ENCODE results near the gene ARG2.
"Not testable (repeated sequence)": the region's sequence is repeated elsewhere in the genome, so short reads cannot be mapped to it uniquely, and the experiment has no call there.

The ARG2 gene

GRCh38 chr14:67586369-67586768 is 33.4 kb upstream of the ARG2 start:
- ATAC-seq = no peak

- ATAC-seq = no peak
These were observed 30.4 kb upstream of the ARG2 start for GRCh38 chr14:67589204-67589770.

- ATAC-seq = not testable (repeated sequence)
These were observed 26.1 kb upstream of the ARG2 start for GRCh38 chr14:67593650-67594049.

GRCh38 chr14:67595392-67595791 is 24.3 kb upstream of the ARG2 start:
- ATAC-seq = no peak

GRCh38 chr14:67599698-67600561 is 19.8 kb upstream of the ARG2 start, which contains the start of gene PIGH:
TSS of gene PIGH (minus strand) at chr14:67600268. CDS start at chr14:67600203, 65 bp downstream.
- peak; percentile 99 to 100 for ATAC-seq

GRCh38 chr14:67600562-67600974 is 19.2 kb upstream of the ARG2 start:
- ATAC-seq = not testable (repeated sequence)

- no peak for ATAC-seq
These were observed 17.6 kb upstream of the ARG2 start for GRCh38 chr14:67602076-67602475.

GRCh38 chr14:67602995-67603545 is 16.6 kb upstream of the ARG2 start:
- no peak for ATAC-seq

GRCh38 chr14:67607646-67608045 is 12.1 kb upstream of the ARG2 start:
- ATAC-seq = no peak

- ATAC-seq = no peak
These were observed 9.9 kb upstream of the ARG2 start for GRCh38 chr14:67609642-67610310.

- no peak for ATAC-seq
These were observed 9.2 kb upstream of the ARG2 start for GRCh38 chr14:67610491-67610890.

GRCh38 chr14:67618617-67619063 is 1.1 kb upstream of the ARG2 start:
- peak; percentile 19 to 32 for ATAC-seq

GRCh38 chr14:67620217-67620785 is 581 bp downstream of the ARG2 start:
- no peak for ATAC-seq

- ATAC-seq = no peak
These were observed 3.0 kb downstream of the ARG2 start for GRCh38 chr14:67622675-67623074.

GRCh38 chr14:67623114-67623513 is 3.4 kb downstream of the ARG2 start:
- ATAC-seq = no peak

- ATAC-seq = peak in 1 of 2 donors; percentile 20
These were observed 6.4 kb downstream of the ARG2 start for GRCh38 chr14:67626131-67626530.

- no peak for ATAC-seq
These were observed 7.8 kb downstream of the ARG2 start for GRCh38 chr14:67627519-67627918.

- no peak for ATAC-seq
These were observed 10.5 kb downstream of the ARG2 start for GRCh38 chr14:67630186-67630585.

- ATAC-seq = no peak
These were observed 11.2 kb downstream of the ARG2 start for GRCh38 chr14:67630938-67631337.

GRCh38 chr14:67633451-67634147 is 13.9 kb downstream of the ARG2 start:
- ATAC-seq = no peak

GRCh38 chr14:67636361-67636919 is 16.7 kb downstream of the ARG2 start:
- peak in 1 of 2 donors; percentile 13 for ATAC-seq

- no peak for ATAC-seq
These were observed 18.9 kb downstream of the ARG2 start for GRCh38 chr14:67638642-67639041.
